Calu3 (cell line): ENCODE measurements around the gene KCND2. TPM values are rescaled to one million over a fixed set of nuclear protein-coding genes. Genes with fewer than 3 reads are reported as not detected.
"Not testable (repeated sequence)": the region's sequence is repeated elsewhere in the genome, so short reads cannot be mapped to it uniquely, and the experiment has no call there.

ENCODE experiments used
- BruUV-seq: library from RNA; stranded (reverse); fragments of 400-500 nt; replicated peaks from 2 replicates; lab custom pipeline; 2021; lab: Mats Ljungman, UMichigan
- CTCF ChIA-PET: fragments of 300-600 bp; sonication (Branson Sonifier 250); formaldehyde crosslinking; loops from one replicate; lab custom pipeline; 2022; ENCODE audit warnings: antibody characterized with exemption; lab: Charles Lee
- DNase-seq: peaks from one replicate; pipeline ENCODE4 v3.0.0; 2022
- H3K27ac Mint-ChIP-seq: one replicate; pipeline ENCODE4 v1.8.0; 2022; ENCODE audit warnings: mixed read lengths; ENCODE audit not compliant: unreplicated experiment
- H3K27me3 Mint-ChIP-seq: one replicate; pipeline ENCODE4 v1.8.0; 2022; ENCODE audit warnings: mixed read lengths; ENCODE audit not compliant: unreplicated experiment
- H3K36me3 Mint-ChIP-seq: one replicate; pipeline ENCODE4 v1.8.0; 2022; ENCODE audit warnings: mild to moderate bottlenecking, moderate library complexity, mixed read lengths; ENCODE audit not compliant: insufficient read depth, unreplicated experiment
- H3K4me1 Mint-ChIP-seq: one replicate; pipeline ENCODE4 v1.8.0; 2022; ENCODE audit warnings: mild to moderate bottlenecking, low read depth, mixed read lengths; ENCODE audit not compliant: unreplicated experiment
- H3K4me3 Mint-ChIP-seq: one replicate; pipeline ENCODE4 v1.8.0; 2022; ENCODE audit warnings: mild to moderate bottlenecking, low read depth, moderate library complexity, mixed read lengths; ENCODE audit not compliant: unreplicated experiment
- H3K9me3 Mint-ChIP-seq: one replicate; pipeline ENCODE4 v1.8.0; 2022; ENCODE audit warnings: low read depth, mixed read lengths; ENCODE audit not compliant: unreplicated experiment
- CTCF ChIP-seq: fragments of 200-600 bp; IDR thresholded peaks from one replicate; pipeline ENCODE4 v1.8.0; 2022; ENCODE audit warnings: antibody characterized with exemption; ENCODE audit not compliant: unreplicated experiment
- intact Hi-C: fragments of 100-400 bp; cut with micrococcal nuclease; formaldehyde crosslinking; loops from one replicate; pipeline ENCODE4 v1.10.0; 2022; ENCODE audit not compliant: unreplicated experiment
- total RNA-seq: library from RNA; stranded (reverse); gene quantifications from 2 replicates; pipeline ENCODE4 v1.2.3, GENCODE V29; 2022

Gene KCND2
- total RNA-seq, 1 experiment from 2014 or later, result 1.2 TPM

GRCh38 chr7:120700796-120701195 lies 427.8 kb downstream of the KCND2 start:
- DNase-seq, result no peak
- Mint-ChIP-seq H3K27me3 (no peaks in the 10 kb centered on the region), H3K9me3 (no peaks in the 10 kb centered on the region), H3K36me3 (no peaks in the 10 kb centered on the region), H3K27ac (no peak overlapping the region), H3K4me1 (peaks cover 20% of the 10 kb centered on the region), H3K4me3 (no peak overlapping the region)
- intact Hi-C loops, result no loop called here
- TF ChIP-seq CTCF, result no peak
- CTCF ChIA-PET, result interaction anchor here (0.6 kb wide), 1 partner anchor 162 kb away, joined by 4 read pairs; no protein-coding TSS in a partner anchor
- BruUV-seq, result no TSS peak

DNA sequence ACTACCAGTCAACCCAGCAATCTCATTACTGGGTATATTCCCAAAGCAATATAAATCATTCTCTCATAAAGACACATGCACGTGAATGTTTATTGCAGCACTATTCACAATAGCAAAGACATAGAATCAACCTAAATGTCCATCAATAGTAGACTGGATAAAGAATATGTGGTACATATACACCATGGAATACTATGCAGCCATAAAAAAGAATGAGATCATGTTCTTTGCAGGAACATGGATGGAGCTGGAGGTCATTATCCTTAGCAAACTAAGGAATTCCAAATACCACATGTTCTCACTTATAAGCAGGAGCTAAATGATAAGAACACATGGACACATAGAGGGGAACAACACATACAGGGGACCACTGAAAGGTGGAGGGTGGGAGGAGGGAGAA lies 429.4 kb downstream of the KCND2 start:
- intact Hi-C loops, CTCF ChIA-PET, H3K36me3 Mint-ChIP-seq, H3K27me3 Mint-ChIP-seq, H3K27ac Mint-ChIP-seq, H3K9me3 Mint-ChIP-seq, BruUV-seq, DNase-seq, H3K4me3 Mint-ChIP-seq: not testable (repeated sequence)
- peaks cover 24% of the 10 kb centered on the region for H3K4me1 Mint-ChIP-seq

DNA sequence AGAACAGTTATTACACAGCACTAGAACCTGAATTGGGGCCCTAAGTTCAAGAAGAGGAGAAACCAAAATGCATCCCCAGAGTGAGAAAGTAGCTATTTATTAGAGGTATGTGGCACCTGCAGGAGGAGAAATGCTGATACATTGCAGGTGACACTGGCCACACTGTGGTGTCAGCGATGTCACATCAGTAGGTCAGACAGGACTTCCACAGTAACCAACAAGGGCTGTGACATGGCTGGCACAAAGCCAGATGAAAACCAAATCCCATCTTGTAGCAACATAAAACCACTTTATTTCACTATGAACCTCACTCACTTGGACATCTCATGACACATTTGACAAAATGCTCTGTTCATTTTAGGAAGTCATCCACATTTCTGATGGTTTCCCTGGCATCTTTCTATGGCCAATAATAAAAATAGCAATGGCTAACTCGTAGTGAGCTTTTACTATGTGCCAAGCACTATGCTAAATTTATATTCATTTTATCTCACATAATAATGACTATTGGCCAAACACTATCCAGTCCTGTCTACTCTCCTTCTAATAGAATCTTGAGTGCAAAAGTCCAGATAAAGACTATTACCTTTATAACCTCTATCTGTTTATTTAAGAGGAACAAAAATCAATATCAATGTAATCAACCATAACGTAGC lies 430.7 kb downstream of the KCND2 start:
- intact Hi-C loops, result no loop called here
- no peaks in the 10 kb centered on the region for H3K36me3 Mint-ChIP-seq
- no peaks in the 10 kb centered on the region for H3K27me3 Mint-ChIP-seq
- DNase-seq, result no peak
- no peaks in the 10 kb centered on the region for H3K9me3 Mint-ChIP-seq
- no peak overlapping the region for H3K4me3 Mint-ChIP-seq
- peaks cover 24% of the 10 kb centered on the region for H3K4me1 Mint-ChIP-seq
- CTCF ChIA-PET, result no interaction called here
- H3K27ac Mint-ChIP-seq, result no peak overlapping the region
- no TSS peak for BruUV-seq
- TF ChIP-seq CTCF, result no peak

- CTCF ChIA-PET, result no interaction called here
- Mint-ChIP-seq H3K27me3 (no peaks in the 10 kb centered on the region), H3K36me3 (no peaks in the 10 kb centered on the region), H3K4me1 (peaks cover 14% of the 10 kb centered on the region), H3K27ac (no peak overlapping the region), H3K4me3 (no peak overlapping the region), H3K9me3 (no peaks in the 10 kb centered on the region)
- intact Hi-C loops, result no loop called here
- no peak for TF ChIP-seq CTCF
- BruUV-seq, result no TSS peak
- no peak for DNase-seq
Measured at GRCh38 chr7:120709252-120709971, 436.4 kb downstream of the KCND2 start.

DNA sequence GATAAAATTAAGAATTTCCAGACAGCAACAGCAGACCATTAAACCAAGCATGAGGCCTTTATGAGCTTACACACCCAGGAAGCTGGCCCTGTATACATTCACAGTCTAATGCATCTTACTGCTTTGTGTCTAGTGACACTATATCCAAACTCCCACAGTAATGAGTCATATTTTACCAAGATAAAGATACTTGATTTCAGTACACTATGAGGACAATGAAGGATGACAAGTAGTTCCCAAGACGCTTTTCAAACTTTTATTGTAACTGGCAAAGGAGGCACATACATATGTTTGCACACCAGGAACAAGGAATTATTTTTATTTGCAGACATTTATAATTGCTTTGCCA lies 437.0 kb downstream of the KCND2 start:
- H3K36me3 Mint-ChIP-seq, result no peaks in the 10 kb centered on the region

More for the DNA sequence above, 437.0 kb downstream of the KCND2 start:
- Mint-ChIP-seq H3K27ac (no peak overlapping the region), H3K4me3 (no peak overlapping the region), H3K4me1 (peaks cover 12% of the 10 kb centered on the region), H3K27me3 (no peaks in the 10 kb centered on the region), H3K9me3 (no peaks in the 10 kb centered on the region)
- no TSS peak for BruUV-seq
- DNase-seq, result no peak
- CTCF ChIA-PET, result no interaction called here
- TF ChIP-seq CTCF, result no peak
- intact Hi-C loops, result no loop called here
